Jurkat, Clone E6-1 (cell line): ENCODE data around the gene CALHM3.

Source experiments
- DNase-seq: peaks from one replicate; pipeline ENCODE4 v3.0.0-alpha.2; 2011; ENCODE audit warnings: low read depth, low spot score
- H3K4me3 ChIP-seq: 2 replicates; pipeline ENCODE4 v1.5.1; 2011; ENCODE audit warnings: mild to moderate bottlenecking, low read length, control low read depth, moderate library complexity

Gene CALHM3

GRCh38 chr10:103440416-103440815, 38.6 kb downstream of the CALHM3 start:
- H3K4me3 ChIP-seq: no peak overlapping the region
- no peak for DNase-seq

GRCh38 chr10:103439776-103440175, 39.3 kb downstream of the CALHM3 start:
- DNase-seq: no peak
- H3K4me3 ChIP-seq: no peak overlapping the region

- no peak for DNase-seq
- no peak overlapping the region for H3K4me3 ChIP-seq
Measured at GRCh38 chr10:103433858-103434257, 45.2 kb downstream of the CALHM3 start.

GRCh38 chr10:103431902-103432301, 47.1 kb downstream of the CALHM3 start:
- DNase-seq: no peak
- H3K4me3 ChIP-seq: no peak overlapping the region

GRCh38 chr10:103429647-103430046, 49.4 kb downstream of the CALHM3 start:
- H3K4me3 ChIP-seq: no peak overlapping the region
- DNase-seq: peak; percentile 27

GRCh38 chr10:103428989-103429643, 49.9 kb downstream of the CALHM3 start:
- peak; percentile 66 for DNase-seq
- H3K4me3 ChIP-seq: no peak overlapping the region

- no peak overlapping the region for H3K4me3 ChIP-seq
- DNase-seq: no peak
Measured at GRCh38 chr10:103427866-103428265, 51.2 kb downstream of the CALHM3 start.

GRCh38 chr10:103423748-103424147, 55.3 kb downstream of the CALHM3 start:
- DNase-seq: no peak

More at GRCh38 chr10:103423748-103424147, 55.3 kb downstream of the CALHM3 start:
- H3K4me3 ChIP-seq: no peak overlapping the region
